GM21528 (cell line): Measurements from ENCODE around the gene OSER1.
"Not testable (repeated sequence)": the region's sequence is repeated elsewhere in the genome, so short reads cannot be mapped to it uniquely, and the experiment has no call there.

Experiments used
- ATAC-seq: cut with Tn5 transposase; IDR thresholded peaks from one replicate; pipeline ENCODE4 v1.9.1; 2021; ENCODE audit warnings: mild to moderate bottlenecking, moderate library complexity; ENCODE audit not compliant: unreplicated experiment, low FRiP score

OSER1 gene

DNA sequence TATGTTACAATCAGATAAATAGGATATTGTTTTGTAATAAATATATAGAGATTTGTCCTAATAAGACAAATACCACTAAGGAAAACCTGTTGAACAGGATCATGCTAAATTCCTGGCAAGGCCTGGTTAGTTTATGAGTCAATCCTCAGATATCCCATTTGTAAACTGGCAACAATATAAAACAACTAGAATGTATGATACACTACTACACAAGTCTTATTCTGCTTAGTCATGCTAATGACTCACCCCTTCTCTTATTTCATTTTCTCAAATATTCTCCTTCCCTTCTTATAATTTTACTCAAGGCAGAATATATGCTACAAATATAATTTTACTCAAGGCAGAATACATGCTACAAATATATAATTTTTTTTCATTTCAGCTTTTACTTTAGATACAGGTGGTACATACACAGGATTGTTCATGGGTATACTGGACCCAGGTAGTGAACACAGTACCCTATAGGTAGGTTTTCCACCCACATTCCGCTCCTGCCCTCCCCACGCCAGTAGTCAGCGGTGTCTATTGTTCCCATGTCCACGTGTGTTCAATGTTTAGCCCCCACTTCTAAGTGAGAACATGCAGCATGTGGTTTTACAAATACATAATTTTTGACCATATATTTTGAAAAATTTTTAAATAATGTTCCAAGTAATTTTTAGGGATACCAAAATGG, 6.3 kb downstream of the OSER1 start:
- no peak for ATAC-seq

DNA sequence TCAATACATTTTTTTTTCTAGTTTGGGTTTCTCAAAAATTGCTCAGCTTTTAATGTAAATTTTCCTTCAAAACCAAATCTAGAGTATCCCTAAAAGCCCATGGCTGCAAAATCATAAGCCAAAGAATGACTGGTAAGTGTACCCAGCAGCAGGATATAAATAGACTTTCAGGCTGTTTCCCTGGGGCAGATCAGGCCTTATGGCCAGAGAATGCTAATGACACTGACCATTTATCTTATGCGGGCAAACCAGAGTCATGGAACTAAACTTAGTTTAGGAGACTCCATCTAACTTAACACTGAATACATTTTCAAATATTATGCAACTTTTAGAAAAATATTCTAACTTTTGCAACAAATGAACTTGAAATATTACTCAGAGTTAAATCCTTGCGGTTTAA, 7.4 kb downstream of the OSER1 start:
- no peak for ATAC-seq

DNA sequence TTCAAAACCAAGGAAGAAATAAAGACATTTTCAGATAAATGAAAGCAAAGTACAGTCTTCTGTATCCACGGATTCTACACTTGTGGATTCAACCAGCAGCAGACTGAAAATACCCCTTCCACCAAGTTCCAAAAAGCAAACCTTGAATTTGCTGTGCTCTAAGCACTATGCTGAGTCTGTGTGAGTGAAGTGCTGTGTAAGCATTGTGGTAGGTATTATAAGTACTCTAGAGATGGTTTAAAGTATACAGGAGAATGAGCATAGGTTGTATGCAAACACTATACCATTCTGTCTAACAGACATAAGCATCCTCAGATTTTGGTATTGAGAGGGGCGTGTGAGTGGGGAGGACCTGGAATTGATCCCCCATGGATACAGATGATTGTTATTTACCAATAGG, 9.6 kb downstream of the OSER1 start:
- no peak for ATAC-seq

DNA sequence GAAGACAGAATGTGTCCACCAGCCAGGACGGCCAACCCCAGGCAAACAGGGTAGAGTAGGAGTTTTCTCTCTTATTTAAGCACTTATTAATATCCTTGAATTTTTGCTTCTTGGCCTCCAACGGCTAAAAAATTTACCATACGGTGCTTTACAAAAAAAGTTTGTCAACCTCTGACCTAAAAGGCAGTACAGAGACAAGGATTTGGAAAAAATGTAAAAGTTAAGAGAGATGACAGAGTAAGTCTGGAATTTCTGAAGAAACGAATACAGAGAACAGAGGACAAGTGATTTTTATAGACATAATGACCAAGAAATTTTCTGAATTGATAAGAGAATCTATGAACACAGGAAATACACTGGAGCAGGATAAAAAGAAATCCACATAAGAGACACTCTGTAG, 10.2 kb downstream of the OSER1 start:
- ATAC-seq = no peak

DNA sequence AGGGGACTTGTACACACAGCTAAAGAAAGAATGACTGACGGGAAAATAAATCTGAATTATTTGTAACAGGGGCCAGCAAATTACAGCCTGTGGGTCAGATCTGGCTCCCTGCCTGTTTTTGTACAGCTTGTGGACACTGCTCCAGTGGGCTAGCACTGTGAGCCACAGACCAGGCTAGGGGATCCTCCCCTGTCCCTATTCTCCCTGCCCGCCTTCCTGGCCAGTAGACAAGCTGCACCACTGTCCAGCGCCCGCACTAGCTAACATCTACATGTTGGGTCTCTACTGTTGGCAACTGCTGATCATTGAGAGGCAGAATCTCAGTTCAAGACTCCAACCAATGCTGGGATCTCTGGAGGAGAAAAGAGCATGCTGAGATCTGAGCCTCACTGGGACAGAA, 10.7 kb downstream of the OSER1 start:
- no peak for ATAC-seq

DNA sequence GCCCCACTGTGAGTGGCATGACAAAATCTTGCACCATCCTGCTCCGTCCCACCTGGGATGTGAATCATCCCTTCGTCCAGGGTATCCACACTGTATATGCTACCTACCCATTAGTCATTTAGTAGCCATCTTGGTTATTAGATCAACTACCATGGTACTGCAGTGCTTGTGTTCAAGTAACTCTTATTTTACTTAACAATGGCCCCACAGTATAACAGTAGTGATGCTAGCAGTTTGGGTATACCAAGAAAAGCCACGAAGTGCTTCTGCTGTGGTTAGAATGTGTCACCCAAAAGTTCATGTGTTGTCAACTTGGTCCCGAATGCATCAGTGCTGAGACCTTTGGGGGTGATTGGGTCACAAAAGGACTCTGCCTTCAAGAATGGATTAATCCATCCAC, 11.7 kb downstream of the OSER1 start:
- ATAC-seq = no peak

DNA sequence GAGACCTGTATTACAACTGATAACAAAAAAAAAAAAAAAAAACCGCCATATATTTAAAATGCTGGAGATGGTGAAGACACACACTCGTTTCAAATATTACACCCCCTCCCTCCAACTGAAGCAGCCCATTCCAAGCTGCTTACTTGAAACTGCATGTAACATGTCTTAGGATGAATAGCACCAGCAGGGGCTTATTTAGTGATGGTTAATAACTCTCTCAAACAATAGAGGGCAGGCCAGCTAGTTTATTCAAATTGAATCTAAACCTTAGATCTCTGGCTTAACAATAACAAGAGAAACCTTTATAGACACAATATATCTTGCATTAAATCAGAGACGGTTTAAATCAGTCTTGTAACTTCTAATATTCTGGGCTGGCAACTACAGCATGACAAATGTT, 14.3 kb downstream of the OSER1 start:
- no peak for ATAC-seq

DNA sequence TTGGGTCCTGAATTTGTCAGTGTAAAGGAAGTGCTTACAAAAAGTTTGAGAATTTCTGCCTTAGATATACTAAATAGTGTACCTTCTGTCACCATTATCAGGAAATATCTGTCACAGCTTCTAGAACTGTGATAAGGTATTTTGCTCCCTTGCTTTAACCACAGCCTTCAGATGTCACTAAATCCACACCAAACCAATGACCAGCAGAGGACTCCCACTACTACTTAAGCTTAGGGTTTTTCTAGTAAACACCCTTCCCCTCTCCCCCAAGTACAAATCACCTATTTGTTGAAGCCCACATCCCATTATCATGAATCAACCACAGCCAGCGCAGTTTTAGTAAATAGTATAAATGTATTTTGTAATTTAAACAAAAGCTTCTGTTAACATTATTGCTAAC, 15.0 kb downstream of the OSER1 start:
- no peak for ATAC-seq

DNA sequence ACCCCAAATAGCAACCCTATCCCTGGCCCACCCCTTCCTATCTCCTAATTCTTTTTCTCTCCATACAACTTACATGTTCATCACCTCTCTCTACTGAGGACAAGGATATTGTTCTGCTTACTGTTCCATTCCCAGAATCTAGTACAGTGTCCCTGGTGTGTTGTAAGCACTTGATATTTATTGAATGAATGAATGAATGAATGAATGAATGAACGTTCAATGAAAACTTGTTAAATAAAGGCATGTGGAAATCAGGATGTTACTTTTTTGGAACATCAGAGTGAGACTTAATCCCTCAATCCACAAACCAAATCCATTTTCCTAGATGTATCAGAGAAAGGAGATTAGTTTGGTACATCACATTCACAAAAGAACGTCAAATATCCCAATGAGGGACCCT, 16.8 kb downstream of the OSER1 start:
- no peak for ATAC-seq

DNA sequence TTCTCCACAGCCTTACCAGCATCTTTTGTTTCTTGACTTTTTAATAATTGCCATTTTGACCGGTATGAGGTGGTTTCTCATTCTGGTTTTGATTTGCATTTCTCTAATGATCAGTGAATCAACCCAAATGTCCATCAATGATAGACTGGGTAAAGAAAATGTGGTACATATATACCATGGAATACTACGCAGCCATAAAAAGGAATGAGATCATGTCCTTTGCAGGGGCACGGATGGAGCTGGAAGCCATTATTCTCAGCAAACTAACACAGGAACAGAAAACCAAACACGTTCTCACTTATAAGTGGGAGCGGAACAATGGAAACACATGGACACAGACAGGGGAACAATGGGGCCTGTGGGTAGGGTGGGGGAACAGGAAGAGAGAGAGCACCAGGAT, 18.9 kb downstream of the OSER1 start:
- ATAC-seq = not testable (repeated sequence)

DNA sequence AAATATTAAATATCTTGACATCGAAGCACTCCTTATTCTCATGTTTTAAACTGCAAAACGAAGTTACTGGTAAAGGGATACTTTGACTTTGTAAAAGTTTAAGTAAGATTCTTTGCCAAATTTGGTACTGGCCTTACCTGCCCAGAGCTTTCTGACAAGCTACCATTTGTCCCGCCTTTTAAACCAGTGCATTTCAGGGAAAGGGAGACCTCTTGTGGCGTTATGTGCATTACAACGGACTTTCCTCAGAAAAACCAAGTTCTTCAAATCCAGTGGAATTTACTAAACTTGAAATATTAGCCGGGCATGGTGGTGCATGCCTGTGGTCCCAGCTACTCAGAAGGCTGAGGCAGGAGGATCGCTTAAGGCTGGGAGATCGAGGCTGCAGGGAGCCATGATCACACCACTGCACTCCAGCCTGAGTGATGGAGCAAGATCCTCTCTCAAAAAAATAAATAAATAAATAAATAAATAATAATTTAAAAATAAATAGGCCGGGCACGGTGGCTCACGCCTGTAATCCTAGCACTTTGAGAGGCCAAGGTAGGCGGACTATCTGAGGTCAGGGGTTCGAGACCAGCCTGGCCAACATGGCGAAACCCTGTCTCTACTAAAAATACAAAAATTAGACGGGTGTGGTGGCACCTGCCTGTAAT, 20.2 kb downstream of the OSER1 start:
- not testable (repeated sequence) for ATAC-seq

DNA sequence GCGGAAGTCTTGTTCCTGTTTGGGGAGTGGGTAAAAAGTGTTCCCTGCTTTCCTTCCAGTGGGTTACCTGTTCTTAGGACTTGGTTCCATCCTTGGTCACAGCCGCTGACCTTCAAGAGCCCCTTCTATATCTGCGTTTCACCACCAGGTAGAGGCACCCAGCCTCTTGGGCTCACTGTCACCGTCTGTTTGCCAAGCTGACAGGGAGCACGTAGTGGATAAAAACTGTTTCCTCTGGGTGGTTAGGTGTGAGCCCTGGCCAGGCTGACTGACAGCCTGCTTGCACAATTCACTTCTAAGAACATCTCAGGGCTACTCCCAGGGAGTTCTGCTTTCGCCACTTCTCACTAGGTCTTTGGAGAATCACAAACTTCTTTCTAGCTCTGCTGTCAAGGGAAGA, 21.8 kb downstream of the OSER1 start:
- no peak for ATAC-seq

DNA sequence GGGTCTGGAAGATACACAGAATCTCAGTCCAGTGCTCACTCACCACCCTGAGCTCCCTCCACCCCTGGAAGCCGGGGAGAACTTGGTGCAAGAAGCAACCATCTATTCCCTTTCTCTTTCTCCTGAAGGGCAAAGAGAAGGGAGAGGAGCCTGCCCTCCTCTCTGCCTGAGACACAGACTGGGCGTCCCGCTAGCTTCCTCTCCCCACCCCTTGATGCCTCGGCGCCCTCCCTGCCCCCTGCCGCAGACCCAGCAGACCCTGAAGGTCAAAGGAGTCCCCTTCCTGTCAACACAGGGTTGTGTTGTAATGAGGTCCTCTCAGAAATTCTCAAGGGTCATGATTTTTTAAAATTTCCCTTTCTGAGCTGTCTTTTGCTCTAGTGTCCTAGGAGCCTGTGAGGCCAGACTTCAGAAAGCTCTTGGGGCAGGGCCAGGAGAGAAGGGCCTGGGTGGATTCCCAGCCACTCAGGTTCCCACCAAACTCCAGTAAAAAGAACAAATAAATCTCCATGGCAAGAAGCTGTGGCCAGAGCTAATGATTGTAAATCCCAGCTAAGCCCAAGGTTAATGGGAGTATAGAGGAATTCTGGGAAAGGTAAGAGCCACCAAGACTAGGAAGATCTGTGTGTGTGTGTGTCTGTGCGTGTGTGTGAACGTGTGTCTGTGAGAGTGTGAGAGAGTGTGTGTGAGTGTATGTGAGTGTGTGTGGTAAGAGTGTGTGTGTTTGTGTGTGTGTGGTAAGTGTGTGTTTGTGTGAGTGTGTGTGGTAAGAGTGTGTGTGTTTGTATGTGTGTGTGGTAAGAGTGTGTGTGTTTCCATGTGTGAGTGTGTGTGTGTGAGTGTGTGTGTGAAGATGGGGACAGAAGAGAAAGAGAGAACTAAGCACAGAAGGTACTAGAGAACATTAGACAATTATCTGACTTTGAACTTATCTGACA, 22.5 kb downstream of the OSER1 start:
- no peak for ATAC-seq

DNA sequence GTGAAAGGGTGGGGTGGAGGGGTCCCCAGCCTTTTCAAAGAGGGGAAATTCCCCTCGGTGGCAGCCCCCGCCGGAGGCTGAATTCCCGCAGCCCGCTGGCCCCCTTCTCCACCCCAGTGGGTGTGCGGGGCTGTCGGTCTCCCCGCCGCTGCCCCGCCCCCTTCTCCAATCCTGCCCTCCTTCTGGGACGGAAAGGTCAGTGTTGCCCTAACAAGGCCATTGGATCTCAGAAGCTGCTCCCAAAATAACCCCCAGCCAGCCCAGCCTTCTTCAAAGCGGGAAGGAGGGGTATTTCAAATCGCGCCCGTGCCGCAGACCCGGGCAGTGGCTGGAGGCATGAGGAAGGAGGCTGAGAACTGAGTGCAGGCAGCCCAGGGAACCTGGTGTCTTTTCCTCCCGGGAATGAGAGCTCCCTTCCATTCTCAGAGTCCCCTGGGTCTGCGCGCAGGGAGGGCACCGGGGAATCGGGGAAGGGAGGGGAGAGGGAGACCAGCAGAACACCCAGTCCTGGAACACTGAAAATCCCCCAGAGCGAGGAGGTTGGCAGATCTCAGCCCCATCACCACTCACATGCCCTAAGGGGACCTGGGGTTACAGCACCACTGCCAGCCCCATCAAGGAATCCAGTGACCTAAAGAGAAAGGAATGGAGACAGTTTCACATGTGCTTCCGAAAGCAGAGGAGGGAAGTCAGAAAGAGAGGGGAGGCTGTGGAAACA, 23.4 kb downstream of the OSER1 start, which contains the start of gene JPH2:
Gene JPH2 (minus strand): TSS at position 135 of the 718 bp plus-strand sequence. CDS start 483 bp downstream, outside the sequence.
- ATAC-seq = no peak

DNA sequence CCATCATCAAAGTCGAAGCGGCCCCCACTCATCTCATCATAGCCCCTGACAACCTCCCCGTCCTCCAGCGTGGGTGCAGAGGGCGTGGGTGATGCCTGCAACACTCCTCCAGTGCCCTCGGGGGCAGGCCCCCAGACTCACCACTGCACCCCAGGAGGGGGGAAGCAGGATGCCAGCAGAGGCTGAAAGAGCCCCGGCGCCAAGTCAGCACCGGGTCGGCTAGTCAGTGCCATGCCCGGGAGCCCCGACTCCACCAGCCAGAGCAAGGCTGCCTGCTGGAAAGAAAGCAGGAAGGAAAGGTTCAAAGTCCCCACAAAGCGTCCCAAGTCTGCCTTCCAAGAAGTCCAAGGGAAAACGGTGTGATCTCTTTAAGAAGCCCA, 23.9 kb downstream of the OSER1 start:
- ATAC-seq = no peak

DNA sequence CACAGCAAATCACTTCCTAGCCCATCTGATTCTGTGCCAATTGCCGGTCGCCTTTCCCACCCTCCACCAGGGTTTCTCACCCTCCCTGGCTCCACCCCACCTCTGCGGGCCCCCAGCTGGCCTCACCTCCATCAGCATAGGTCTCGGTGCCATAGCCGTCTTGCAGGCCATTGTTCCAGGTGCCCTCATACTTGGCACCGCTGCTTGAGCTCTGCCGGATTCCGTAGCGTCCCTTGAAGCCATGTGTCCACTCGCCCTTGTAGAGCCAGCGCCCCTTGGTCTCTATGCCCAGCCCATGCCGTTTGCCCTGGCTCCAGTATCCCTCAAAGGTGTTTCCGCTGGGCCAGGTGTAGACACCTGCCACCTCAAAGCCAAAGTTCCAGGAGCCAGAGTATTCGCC, 24.4 kb downstream of the OSER1 start:
- no peak for ATAC-seq

DNA sequence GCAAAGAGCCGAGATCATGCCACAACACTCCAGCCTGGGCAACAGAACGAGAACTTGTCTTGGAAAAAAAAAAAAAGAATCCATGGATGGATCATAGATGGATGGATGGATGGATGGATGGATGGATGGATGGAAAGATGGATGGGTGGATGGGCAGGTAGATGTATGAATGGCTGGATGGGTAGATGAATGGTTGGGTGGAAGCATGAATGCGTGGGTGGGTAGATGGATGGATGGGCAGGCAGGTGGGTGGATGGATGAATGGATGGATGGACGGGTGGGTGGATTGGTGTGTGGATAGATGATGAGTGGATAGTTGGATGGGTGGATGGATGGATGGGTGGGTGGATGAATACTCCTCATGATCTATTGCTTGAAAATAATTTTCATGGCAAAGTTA, 25.0 kb downstream of the OSER1 start:
- ATAC-seq = no peak

DNA sequence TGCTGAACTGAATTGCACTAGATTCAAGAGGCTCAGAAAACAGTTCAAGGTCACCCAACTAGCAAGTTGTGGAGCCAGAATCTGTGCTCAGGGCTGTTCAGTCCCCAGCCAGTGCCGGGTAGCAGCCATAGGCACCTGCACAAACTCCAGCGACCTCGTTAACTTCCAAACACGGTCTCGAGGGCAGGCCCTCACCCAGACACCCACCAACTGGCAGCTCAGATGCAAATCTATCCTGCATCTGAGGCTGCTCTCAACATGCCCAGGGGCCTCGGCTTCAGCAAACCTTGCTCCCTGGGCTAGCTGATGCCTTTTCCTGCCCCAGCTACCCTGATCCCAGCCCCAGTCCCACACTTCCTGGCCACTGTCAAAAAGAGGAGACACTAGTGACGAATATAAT, 27.3 kb downstream of the OSER1 start:
- ATAC-seq = no peak

DNA sequence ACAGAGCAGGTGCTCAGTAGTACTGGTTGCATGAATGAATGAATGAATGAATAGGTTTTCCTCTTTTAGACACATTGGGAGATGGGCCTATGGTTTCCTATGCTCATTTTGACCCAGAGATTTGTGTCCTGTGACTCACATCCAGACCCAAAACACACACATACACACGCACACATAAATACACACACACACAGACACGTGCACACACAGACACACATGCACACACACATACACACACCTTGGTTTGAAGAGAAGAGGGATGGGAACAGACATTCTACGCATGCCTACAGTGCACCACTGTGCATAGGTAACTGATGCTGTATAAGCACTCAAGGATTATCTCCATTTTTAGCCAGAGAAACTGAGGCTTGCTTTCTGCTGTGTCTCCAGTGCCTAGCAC, 27.7 kb downstream of the OSER1 start:
- no peak for ATAC-seq

DNA sequence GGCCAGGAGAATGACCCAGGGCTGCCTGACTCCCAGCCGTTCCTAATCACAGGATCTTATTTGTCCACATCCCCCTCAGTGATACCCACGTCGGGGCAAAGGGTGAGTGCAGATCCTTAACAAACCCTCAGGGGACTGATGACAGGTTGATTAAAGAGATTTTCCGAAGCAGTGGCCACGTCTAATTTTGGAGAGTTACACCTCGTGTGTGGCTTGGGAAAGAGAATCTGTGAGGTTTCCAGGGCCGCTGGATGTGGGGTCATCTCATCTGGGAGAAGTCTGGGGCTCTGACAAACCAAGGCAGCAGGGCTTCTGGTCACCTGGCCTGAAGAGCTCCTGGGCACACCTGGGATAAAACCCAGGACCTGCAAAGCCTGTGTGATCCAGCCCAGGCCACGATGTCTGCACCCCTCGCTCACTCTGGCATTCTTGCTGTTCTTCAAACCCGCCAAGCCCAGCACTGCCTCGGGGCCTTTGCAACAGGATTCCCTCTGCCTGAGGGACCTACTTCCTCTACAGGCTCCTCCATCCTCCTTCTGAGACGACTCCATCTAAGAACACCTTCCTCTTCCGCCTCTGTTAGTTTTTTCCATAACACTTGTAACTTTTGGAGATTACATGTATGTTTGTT, 28.3 kb downstream of the OSER1 start:
- ATAC-seq = no peak
